HG03039 (cell line): ENCODE results near the gene CD74.
"Not testable (repeated sequence)": the region's sequence is repeated elsewhere in the genome, so short reads cannot be mapped to it uniquely, and the experiment has no call there.

Experiments used
- ATAC-seq: cut with Tn5 transposase; IDR thresholded peaks from one replicate; pipeline ENCODE4 v1.9.1; 2021; ENCODE audit warnings: mild to moderate bottlenecking, moderate library complexity; ENCODE audit not compliant: unreplicated experiment

The CD74 gene

GRCh38 chr5:150441813-150442698 is 29.3 kb upstream of the CD74 start:
- no peak for ATAC-seq

GRCh38 chr5:150440948-150441812 is 28.5 kb upstream of the CD74 start:
- no peak for ATAC-seq

- no peak for ATAC-seq
Observed at GRCh38 chr5:150438873-150439546, 26.3 kb upstream of the CD74 start.

- ATAC-seq: peak; percentile 87
Observed at GRCh38 chr5:150436141-150436680, 23.5 kb upstream of the CD74 start.

GRCh38 chr5:150434464-150434863 is 21.8 kb upstream of the CD74 start:
- no peak for ATAC-seq

GRCh38 chr5:150431574-150431973 is 18.9 kb upstream of the CD74 start:
- no peak for ATAC-seq

GRCh38 chr5:150431048-150431447 is 18.3 kb upstream of the CD74 start:
- ATAC-seq: no peak

GRCh38 chr5:150429410-150429873 is 16.7 kb upstream of the CD74 start:
- no peak for ATAC-seq

GRCh38 chr5:150428978-150429377 is 16.3 kb upstream of the CD74 start:
- ATAC-seq: no peak

GRCh38 chr5:150428106-150428876 is 15.6 kb upstream of the CD74 start:
- ATAC-seq: no peak

GRCh38 chr5:150426165-150426564 is 13.5 kb upstream of the CD74 start:
- not testable (repeated sequence) for ATAC-seq

- ATAC-seq: no peak
Observed at GRCh38 chr5:150422758-150423157, 10.0 kb upstream of the CD74 start.

GRCh38 chr5:150422075-150422474 is 9.4 kb upstream of the CD74 start:
- ATAC-seq: no peak

- no peak for ATAC-seq
Observed at GRCh38 chr5:150419630-150420270, 7.0 kb upstream of the CD74 start.

GRCh38 chr5:150413902-150414790 is 1.4 kb upstream of the CD74 start:
- not testable (repeated sequence) for ATAC-seq

GRCh38 chr5:150413176-150413901 is 629 bp upstream of the CD74 start:
- no peak for ATAC-seq

GRCh38 chr5:150411245-150411979 is 1.3 kb downstream of the CD74 start:
- ATAC-seq: no peak
